Stimulated activated CD8-positive, alpha-beta memory T cell treated with anti-CD3 and anti-CD28 coated beads, Interleukin-15, amount 100 ng/mL, for 4 hours (primary cell): ENCODE measurements around the gene FOXL2.

ENCODE experiments used
- DNase-seq, 2 donors: peaks; one replicate each; pipeline ENCODE4 v3.0.0-alpha.2; 2020; ENCODE audit warnings: low read depth in 2 of 2

The FOXL2 gene

DNA sequence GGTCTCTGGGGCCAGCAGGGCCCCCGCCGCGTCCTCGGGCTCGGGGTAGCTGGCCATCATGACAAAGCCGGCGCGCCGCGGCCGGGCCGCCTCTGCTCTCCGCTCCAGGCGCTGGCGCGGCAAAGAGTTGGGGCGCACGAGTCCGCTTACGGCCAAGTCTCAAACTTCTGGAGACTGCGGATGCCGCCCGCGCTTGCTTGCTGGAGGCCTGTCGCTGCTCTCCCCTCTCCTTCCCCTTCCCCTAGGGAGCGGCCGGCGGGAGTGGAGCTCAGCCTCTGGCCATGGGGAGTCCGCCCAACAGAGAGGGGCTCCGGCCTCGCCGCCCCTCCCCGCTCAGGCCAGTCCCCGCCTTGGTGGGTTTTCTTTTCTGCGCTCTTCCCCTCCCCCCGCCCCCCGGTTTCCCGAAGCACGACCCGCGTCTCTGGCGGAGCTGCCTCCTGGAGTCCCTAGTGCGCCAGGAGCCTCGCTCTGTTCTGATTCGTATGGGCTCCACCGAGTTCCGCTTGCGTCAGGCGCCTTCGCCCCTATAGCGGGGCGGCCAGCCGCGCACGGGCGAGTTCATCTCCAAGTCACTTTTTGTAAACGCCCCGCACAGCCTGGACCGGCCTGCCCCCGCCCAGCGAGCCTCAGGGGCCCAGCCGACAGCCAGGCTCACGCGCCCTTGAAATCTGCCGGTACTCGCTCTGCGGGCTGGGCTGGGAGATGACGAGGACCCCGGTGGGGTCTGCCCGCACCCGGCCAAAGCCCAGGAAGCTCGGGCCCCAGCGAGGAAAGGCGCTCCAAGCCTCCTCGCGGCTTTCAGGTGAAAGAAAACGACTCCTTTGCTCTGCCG is at the start of gene FOXL2, which contains the start of gene FOXL2NB:
TSS of gene FOXL2 (minus strand) at position 475 of the 832 bp plus-strand sequence. CDS start at position 60, 415 bp downstream.
TSS of gene FOXL2NB (plus strand) at position 555 of the 832 bp plus-strand sequence. CDS start at position 703, 148 bp downstream.
- no peak for DNase-seq

DNA sequence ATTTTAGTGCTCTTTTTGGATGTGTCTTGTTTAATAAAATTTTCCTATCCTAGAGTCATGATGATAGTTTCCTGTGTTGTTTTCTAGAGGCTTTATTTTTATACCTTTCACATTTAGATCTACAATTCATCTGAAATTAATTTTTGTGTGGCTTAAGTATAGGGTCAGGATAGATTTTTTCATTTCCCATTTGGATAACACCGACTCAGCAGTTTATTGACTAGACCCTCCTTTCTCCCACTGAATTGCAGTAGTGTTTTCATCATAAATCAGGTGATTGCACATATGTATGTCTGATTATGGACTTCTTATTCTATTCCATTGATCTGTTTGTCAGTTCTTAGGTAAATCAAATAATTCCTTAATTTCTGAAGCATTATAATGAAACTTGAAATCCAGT is 48.8 kb upstream of the FOXL2 start:
- no peak for DNase-seq

DNA sequence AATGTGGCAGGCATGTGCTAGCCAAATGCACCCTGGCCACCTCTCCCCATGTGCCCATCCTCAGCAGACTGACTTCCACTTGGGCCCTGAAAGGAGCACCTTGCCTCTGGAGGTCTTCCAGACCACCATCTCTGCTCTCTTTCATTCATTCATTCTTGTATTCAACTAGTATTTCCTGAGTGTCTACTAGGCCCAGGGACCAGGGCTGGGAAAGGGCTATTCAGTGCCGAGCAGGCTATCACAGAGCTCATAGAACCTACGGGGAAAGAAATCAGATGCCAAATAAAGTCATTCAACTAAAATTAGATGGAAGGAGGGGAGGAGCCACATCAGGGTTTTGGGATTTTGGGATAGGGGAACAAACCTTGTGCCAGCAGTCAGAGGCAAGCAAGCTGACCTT is 40.2 kb upstream of the FOXL2 start:
- DNase-seq: no peak

GRCh38 chr3:138985932-138986331 is 39.0 kb upstream of the FOXL2 start:
- no peak for DNase-seq

DNA sequence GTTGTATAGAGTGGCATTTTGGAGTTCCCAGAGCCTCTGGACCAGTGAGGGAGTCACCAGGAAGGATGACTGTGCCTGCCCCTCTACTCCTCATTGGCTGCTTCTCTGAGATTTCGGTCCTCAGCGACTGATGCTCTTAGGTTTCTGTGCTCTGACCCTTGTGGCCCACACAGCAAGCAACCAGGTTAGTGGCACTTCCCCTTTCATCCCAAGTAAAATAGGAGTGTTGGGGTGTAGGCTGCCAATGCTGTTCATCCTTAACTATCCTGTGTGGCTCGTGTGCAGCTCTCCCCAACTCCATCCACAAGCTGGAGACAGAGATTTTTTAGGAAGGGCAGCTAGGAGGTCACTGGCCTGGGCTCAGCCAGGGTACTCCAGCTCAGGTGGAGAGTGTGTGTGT is 37.9 kb upstream of the FOXL2 start:
- DNase-seq: no peak

- DNase-seq: no peak
Measured at GRCh38 chr3:138976047-138976446, 29.1 kb upstream of the FOXL2 start.

GRCh38 chr3:138975351-138975750 is 28.4 kb upstream of the FOXL2 start:
- DNase-seq: no peak

GRCh38 chr3:138974462-138974861 is 27.5 kb upstream of the FOXL2 start:
- no peak for DNase-seq

- no peak for DNase-seq
Measured at GRCh38 chr3:138972941-138973340, 26.0 kb upstream of the FOXL2 start.

DNA sequence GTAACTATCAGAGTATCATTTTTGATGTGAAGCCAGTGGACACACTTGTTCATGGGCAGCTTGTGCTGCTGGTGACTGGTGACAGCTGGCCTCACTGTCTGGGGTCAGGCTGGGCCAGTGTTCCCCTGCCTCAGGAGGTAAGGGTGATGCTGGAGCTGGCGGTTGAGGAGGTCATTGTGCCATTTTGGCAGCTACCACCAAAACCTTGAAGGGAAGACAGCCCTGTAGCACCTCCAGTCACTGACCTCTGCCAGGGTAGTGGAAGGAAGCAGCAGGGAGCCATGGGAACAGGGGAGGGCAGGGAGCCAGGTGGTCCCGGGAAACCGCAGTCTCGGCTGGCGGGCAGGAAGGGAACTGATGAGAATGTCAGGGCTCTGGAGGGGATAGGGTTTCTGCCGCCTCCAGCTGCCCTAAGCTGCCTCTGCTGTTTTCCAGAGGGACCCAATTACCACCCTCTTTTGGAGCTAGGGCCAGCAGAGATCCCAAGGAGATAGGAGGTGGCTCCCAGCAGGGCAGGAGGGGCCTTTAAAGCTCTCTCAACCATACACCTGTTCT is 24.9 kb upstream of the FOXL2 start:
- DNase-seq: no peak

DNA sequence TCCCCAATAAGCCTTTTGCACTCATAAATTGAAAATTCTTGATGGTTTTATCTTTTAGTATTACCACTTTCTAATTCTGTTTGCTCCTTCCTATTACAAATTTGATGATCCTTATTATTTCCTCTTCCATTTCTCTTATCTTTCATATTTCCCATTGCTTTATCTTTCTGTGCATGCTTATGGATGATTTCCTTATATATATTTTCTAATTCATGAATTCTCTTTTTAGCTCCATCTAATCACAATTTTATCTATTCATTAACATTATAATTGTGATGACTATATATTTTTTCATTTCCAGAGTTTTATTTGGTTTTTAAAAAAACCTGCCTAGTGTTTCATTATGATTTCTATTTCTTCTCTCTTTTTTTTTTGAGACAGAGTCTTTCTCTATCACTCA is 18.0 kb upstream of the FOXL2 start:
- DNase-seq: no peak

- no peak for DNase-seq
Measured at GRCh38 chr3:138964264-138964663, 17.3 kb upstream of the FOXL2 start.

- no peak for DNase-seq
Measured at GRCh38 chr3:138962854-138963560, 16.1 kb upstream of the FOXL2 start.

GRCh38 chr3:138960417-138960852 is 13.5 kb upstream of the FOXL2 start:
- DNase-seq: no peak

DNA sequence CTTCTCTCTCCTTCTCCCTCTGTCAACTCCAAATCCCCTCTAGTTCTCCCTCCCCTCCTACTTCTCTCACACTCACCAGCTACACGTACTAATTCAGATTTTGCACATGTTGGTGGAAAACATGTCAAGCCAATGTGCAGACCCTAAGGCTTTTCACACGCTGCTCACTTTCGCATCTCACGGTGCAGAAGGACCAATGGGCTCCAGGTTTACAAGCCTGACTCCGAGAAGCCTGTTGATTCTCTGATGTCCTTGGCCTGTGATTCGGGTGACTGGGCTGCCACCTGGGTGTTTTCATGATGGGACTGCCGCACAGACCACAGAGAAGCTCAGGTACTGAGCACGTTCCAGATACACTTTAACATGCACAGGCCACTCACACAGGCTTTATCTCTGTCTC is 3.8 kb upstream of the FOXL2 start:
- no peak for DNase-seq

DNA sequence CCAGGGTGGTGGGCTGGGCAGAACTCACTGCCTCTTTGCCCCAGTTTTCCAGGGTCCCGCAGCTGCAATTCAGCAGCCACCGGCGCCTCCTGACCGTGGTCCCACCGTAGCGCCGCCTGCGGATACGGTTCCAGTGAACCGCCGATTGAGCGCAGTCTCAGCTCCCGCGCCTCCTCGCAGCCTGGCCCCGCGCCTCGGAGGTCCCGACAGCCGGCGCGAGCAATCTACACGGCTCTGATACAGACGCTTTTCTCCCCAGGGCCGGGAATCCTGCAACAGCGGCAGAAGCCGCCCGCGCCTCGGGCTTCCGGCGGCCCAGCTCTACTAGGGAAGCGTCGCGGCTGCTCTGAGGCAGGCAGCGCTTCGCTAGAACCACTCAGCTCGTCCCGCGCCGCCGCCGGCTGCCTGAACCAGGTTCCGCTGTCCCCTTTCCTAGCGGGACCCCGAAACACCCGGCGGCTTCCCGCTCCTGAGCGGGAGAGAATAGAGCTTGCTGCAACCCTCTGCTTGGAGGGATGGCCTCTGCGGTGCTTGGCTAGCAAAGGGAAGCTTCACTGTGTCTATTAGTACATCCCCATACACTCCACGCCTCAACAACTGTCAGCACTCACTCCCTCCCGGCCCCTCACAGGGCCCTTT is 3.2 kb upstream of the FOXL2 start:
- DNase-seq: no peak

DNA sequence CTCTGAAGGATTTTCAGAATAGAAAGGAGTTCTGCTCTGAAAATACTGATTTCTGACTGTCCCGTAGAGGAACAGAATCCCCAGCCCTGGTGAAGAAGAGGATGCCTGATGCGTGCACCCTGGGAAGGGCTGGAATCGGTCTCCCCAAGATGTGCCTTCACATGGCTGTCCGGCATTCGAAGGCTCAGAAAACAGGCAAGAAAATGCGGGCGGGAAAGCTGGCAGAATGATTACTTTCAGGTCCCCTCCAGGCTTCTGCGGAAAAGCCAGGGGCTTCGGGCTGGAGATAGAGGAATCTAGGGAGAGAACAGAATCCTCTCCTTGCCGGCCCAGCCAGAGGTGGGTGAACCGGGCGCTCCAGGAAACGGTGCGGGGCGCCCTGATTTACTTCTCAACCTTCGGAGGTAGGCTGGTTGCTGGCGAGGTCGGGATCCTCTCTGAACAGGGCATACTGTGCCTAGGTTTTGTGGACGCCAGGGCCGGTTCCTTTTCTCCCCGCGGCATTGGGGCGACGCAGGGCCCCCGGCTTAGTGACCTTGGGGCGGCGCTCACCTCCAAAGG is 2.6 kb upstream of the FOXL2 start:
- DNase-seq: no peak

- no peak for DNase-seq
Measured at GRCh38 chr3:138949002-138949418, 2.1 kb upstream of the FOXL2 start.

DNA sequence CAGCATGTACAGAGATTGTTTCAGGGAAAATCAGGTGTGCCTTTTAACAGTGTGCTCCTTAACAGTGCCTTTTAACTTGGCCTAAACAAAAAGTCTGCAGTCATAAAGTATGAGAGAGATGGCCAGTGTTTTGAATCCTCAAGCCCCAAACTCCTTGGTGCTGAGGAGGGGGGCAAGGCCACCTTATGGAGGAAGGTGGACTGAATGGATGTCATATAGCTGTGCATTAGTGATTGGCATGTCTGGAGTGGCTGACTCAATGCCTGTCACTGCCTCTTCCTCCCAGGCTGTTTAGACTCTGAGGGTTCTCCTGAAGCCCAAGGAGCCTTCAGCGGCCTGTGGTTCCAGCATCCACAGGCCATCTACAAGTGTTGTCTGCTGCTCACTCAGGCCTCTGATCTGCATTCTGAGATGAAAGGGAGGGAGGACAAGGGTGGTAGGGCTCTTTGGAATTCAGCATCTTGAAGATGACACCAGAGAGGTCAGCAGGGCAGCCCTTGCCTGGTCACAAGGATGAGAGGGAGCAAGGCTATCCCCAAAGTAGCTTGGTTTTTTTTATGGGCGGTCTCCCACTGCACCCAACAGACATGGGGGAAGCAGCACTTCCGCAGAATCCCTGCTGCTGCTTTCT is 1.5 kb upstream of the FOXL2 start:
- DNase-seq: no peak

DNA sequence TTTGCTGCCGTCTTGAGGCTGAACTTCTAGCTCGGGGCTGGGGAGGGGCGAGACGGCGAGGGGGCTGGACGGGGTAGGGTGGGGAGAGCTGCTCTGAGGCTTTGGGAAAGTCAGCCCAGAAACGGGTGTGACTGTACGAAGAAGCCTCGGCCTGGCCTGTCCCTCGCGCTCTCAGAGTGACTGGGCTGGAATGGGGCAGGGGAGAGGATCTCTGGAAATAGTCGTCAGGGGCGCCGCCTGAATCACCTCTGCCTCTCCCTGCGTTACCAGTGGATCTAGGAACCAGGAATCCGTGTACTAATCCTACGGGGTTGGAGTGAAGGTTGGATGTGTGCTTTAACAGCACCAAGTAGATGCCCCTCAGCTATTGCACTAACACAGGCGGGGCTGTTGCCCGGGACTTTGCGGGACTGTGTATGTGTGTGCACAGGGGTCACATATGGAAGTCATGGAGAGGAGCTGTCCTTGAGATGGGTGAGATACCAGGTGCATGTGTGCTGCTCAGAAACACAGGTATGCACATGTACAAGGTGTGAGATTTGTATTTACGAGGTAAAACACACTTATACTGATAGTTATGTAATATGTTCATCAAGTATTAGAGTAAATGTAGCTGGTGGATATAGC is 671 bp upstream of the FOXL2 start:
- no peak for DNase-seq
